ENCODE data around the gene GABBR2.

GABBR2 gene

GRCh38 chr9:98318834-98319478 lies 389.8 kb downstream of the GABBR2 start:
- in situ Hi-C loops (cut with HindIII; ENCODE audit: low pct_ligation_motif_present, low pct_unique_long_range_greater_than_20kb, low sequenced_read_pairs): no loop called here

GRCh38 chr9:98318041-98318790 lies 390.5 kb downstream of the GABBR2 start:
- in situ Hi-C loops (cut with HindIII; ENCODE audit: low pct_ligation_motif_present, low pct_unique_long_range_greater_than_20kb, low sequenced_read_pairs): no loop called here
- DNase-seq: no peak

More at GRCh38 chr9:98318834-98319478, 389.8 kb downstream of the GABBR2 start:
- no peak for DNase-seq

- in situ Hi-C loops (cut with HindIII; ENCODE audit: low pct_ligation_motif_present, low pct_unique_long_range_greater_than_20kb, low sequenced_read_pairs): no loop called here
- DNase-seq: peak; percentile 19
Observed at GRCh38 chr9:98317134-98317857, 391.4 kb downstream of the GABBR2 start.

- in situ Hi-C loops (cut with HindIII; ENCODE audit: low pct_ligation_motif_present, low pct_unique_long_range_greater_than_20kb, low sequenced_read_pairs): no loop called here
- no peak for DNase-seq
Observed at GRCh38 chr9:98316445-98317133, 392.1 kb downstream of the GABBR2 start.

- in situ Hi-C loops (cut with HindIII; ENCODE audit: low pct_ligation_motif_present, low pct_unique_long_range_greater_than_20kb, low sequenced_read_pairs): no loop called here
- peak; percentile 79 for DNase-seq
Observed at GRCh38 chr9:98315551-98316060, 393.1 kb downstream of the GABBR2 start.

GRCh38 chr9:98315067-98315453 lies 393.7 kb downstream of the GABBR2 start:
- no peak for DNase-seq
- in situ Hi-C loops (cut with HindIII; ENCODE audit: low pct_ligation_motif_present, low pct_unique_long_range_greater_than_20kb, low sequenced_read_pairs): no loop called here

- DNase-seq: peak; percentile 7
- in situ Hi-C loops (cut with HindIII; ENCODE audit: low pct_ligation_motif_present, low pct_unique_long_range_greater_than_20kb, low sequenced_read_pairs): no loop called here
Observed at GRCh38 chr9:98314381-98315066, 394.2 kb downstream of the GABBR2 start.

GRCh38 chr9:98312365-98312764 lies 396.4 kb downstream of the GABBR2 start:
- DNase-seq: no peak
- in situ Hi-C loops (cut with HindIII; ENCODE audit: low pct_ligation_motif_present, low pct_unique_long_range_greater_than_20kb, low sequenced_read_pairs): no loop called here

- no peak for DNase-seq
- in situ Hi-C loops (cut with HindIII; ENCODE audit: low pct_ligation_motif_present, low pct_unique_long_range_greater_than_20kb, low sequenced_read_pairs): no loop called here
Observed at GRCh38 chr9:98311541-98311940, 397.2 kb downstream of the GABBR2 start.

GRCh38 chr9:98310752-98311392 lies 397.9 kb downstream of the GABBR2 start:
- DNase-seq: no peak
- in situ Hi-C loops (cut with HindIII; ENCODE audit: low pct_ligation_motif_present, low pct_unique_long_range_greater_than_20kb, low sequenced_read_pairs): no loop called here

GRCh38 chr9:98306384-98307145 lies 402.2 kb downstream of the GABBR2 start:
- DNase-seq: no peak
- in situ Hi-C loops (cut with HindIII; ENCODE audit: low pct_ligation_motif_present, low pct_unique_long_range_greater_than_20kb, low sequenced_read_pairs): no loop called here

GRCh38 chr9:98304381-98304780 lies 404.4 kb downstream of the GABBR2 start:
- DNase-seq: no peak
- in situ Hi-C loops (cut with HindIII; ENCODE audit: low pct_ligation_motif_present, low pct_unique_long_range_greater_than_20kb, low sequenced_read_pairs): no loop called here

GRCh38 chr9:98303633-98304125 lies 405.1 kb downstream of the GABBR2 start:
- no peak for DNase-seq
- in situ Hi-C loops (cut with HindIII; ENCODE audit: low pct_ligation_motif_present, low pct_unique_long_range_greater_than_20kb, low sequenced_read_pairs): no loop called here

GRCh38 chr9:98302938-98303632 lies 405.6 kb downstream of the GABBR2 start:
- no peak for DNase-seq
- in situ Hi-C loops (cut with HindIII; ENCODE audit: low pct_ligation_motif_present, low pct_unique_long_range_greater_than_20kb, low sequenced_read_pairs): no loop called here

- no peak for DNase-seq
- in situ Hi-C loops (cut with HindIII; ENCODE audit: low pct_ligation_motif_present, low pct_unique_long_range_greater_than_20kb, low sequenced_read_pairs): no loop called here
Observed at GRCh38 chr9:98302150-98302549, 406.6 kb downstream of the GABBR2 start.

- in situ Hi-C loops (cut with HindIII; ENCODE audit: low pct_ligation_motif_present, low pct_unique_long_range_greater_than_20kb, low sequenced_read_pairs): no loop called here
- no peak for DNase-seq
Observed at GRCh38 chr9:98300611-98301010, 408.1 kb downstream of the GABBR2 start.
